Activated CD4-positive, alpha-beta T cell treated with anti-CD3 and anti-CD28 coated beads, Interleukin-2, amount 50 U/mL, for 24 hours (primary cell): ENCODE measurements around the gene CTCF.

Experiments used
- DNase-seq, 2 donors: peaks; one replicate each; pipeline ENCODE4 v3.0.0-alpha.2; 2020; ENCODE audit warnings: low read depth in 1 of 2, low spot score in 1 of 2

Gene CTCF

GRCh38 chr16:67678354-67679023, 116.2 kb downstream of the CTCF start:
- DNase-seq: no peak

- no peak for DNase-seq
Measured at GRCh38 chr16:67679935-67680897, 117.9 kb downstream of the CTCF start.

- DNase-seq: no peak
Measured at GRCh38 chr16:67683767-67684166, 121.4 kb downstream of the CTCF start.

- no peak for DNase-seq
Measured at GRCh38 chr16:67685388-67686112, 123.2 kb downstream of the CTCF start.
